ENCODE data around the gene MTURN. TPM values are rescaled to one million over a fixed set of nuclear protein-coding genes. Genes with fewer than 3 reads are reported as not detected.

MTURN gene
- total RNA-seq, 1 donor from 2014 or later: 21.3 TPM

DNA sequence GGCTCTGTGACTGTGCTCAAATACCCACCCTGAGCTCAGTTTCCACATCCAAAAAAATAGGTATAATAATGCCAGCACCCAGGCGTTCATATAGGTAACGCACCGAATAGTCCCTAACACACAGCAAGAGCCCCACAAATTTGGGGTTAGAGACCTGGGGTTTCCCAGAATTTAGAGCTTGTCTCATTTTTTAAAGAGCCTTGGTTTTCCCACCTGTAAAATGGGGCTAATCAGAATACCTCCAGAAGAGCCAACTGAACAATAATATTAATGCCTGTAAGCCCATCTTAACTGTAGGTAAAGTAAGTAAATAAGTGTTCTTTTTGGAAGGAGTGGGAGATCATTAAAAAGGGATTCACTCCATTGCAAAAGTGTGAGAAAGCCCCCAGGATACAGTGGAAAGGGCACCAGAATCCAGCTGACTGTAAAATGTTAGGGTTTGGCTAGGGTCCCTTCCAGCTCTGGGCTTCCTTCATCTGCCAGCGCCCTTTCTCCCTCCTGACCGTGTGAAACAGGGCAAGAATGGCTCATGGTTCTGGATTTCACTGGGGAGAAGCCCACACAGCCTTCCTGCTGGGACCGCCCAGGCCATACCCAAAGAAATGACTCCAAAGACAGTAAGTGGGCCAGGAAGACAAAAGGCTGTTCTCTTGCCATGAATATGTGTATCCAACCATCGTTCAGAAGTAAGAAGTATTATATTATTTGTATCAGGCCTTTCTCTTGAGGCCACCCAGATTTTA is 2.1 kb downstream of the MTURN start:
- H3K27ac ChIP-seq (replicated peaks): no peak overlapping the region
- intact Hi-C loops (cut with micrococcal nuclease): no loop called here
- no peaks in the 10 kb centered on the region for H3K27me3 ChIP-seq (ENCODE audit: low read depth)
- no peaks in the 10 kb centered on the region for H3K36me3 ChIP-seq
- H3K4me1 ChIP-seq: peaks cover 51% of the 10 kb centered on the region
- no peak for DNase-seq
- peak overlapping the region; percentile 98 for H3K4me3 ChIP-seq
- no peaks in the 10 kb centered on the region for H3K9me3 ChIP-seq (replicated peaks)
- TF ChIP-seq, protein P1, sequence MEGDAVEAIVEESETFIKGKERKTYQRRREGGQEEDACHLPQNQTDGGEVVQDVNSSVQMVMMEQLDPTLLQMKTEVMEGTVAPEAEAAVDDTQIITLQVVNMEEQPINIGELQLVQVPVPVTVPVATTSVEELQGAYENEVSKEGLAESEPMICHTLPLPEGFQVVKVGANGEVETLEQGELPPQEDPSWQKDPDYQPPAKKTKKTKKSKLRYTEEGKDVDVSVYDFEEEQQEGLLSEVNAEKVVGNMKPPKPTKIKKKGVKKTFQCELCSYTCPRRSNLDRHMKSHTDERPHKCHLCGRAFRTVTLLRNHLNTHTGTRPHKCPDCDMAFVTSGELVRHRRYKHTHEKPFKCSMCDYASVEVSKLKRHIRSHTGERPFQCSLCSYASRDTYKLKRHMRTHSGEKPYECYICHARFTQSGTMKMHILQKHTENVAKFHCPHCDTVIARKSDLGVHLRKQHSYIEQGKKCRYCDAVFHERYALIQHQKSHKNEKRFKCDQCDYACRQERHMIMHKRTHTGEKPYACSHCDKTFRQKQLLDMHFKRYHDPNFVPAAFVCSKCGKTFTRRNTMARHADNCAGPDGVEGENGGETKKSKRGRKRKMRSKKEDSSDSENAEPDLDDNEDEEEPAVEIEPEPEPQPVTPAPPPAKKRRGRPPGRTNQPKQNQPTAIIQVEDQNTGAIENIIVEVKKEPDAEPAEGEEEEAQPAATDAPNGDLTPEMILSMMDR (IDR thresholded peaks at IDR 0.05; ENCODE audit: borderline replicate concordance): no peak

GRCh38 chr7:30139836-30140384 is 5.1 kb downstream of the MTURN start:
- Histone ChIP-seq H3K36me3 (no peaks in the 10 kb centered on the region), H3K4me3 (no peak overlapping the region), H3K27me3 (ENCODE audit: low read depth) (no peaks in the 10 kb centered on the region), H3K27ac (replicated peaks) (peak overlapping the region; percentile 0), H3K9me3 (replicated peaks) (no peaks in the 10 kb centered on the region), H3K4me1 (peaks cover 64% of the 10 kb centered on the region)
- intact Hi-C loops (cut with micrococcal nuclease): no loop called here
- no peak for DNase-seq
- TF ChIP-seq, protein P1 (IDR thresholded peaks at IDR 0.05; ENCODE audit: borderline replicate concordance): no peak

DNA sequence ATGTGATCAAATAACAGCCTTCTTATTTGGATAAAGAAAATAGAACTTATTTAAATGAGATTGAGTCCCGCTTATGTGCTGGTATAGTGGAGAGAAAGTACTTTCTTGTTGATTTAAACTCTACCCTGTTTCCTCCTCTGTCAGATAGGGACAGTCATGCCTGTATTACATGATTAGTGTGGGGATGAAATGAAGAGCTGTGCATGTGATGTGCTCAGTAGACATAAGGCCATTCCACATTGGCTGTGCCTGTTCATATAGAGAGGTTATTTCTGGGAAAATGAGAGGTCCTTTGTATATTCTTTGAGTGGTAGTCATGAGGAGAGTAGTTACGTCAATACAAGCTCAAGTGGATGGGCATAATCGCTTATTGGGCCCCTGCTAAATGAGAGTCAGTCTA is 5.7 kb downstream of the MTURN start:
- Histone ChIP-seq H3K27ac (replicated peaks) (no peak overlapping the region), H3K4me3 (no peak overlapping the region), H3K27me3 (ENCODE audit: low read depth) (no peaks in the 10 kb centered on the region), H3K4me1 (peaks cover 68% of the 10 kb centered on the region), H3K36me3 (no peaks in the 10 kb centered on the region), H3K9me3 (replicated peaks) (no peaks in the 10 kb centered on the region)
- intact Hi-C loops (cut with micrococcal nuclease): no loop called here
- DNase-seq: no peak
- TF ChIP-seq, protein P1 (IDR thresholded peaks at IDR 0.05; ENCODE audit: borderline replicate concordance): no peak

DNA sequence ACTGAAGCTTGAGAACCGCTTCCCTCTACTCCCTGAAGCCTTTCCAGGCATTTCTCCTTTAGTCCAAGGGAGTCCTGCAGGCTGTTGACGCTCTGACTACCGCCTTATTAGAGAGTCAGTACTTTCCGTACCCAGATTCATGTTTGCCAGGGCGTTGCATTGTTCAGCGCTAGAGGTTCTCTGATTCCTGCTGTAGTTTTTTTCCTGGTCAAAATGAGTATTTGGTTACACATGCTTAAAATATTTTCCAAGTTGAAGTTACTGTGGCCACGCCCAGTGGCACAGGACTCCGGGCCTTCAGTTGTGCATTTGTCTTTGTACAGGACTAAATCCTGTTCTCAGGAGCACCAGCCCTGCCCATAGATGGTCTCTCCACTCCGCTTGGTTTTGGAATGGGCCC is 7.9 kb downstream of the MTURN start:
- Histone ChIP-seq H3K27ac (replicated peaks) (peak overlapping the region; percentile 69), H3K4me1 (peaks cover 64% of the 10 kb centered on the region), H3K36me3 (no peaks in the 10 kb centered on the region), H3K27me3 (ENCODE audit: low read depth) (no peaks in the 10 kb centered on the region), H3K9me3 (replicated peaks) (no peaks in the 10 kb centered on the region), H3K4me3 (no peak overlapping the region)
- intact Hi-C loops (cut with micrococcal nuclease): no loop called here
- TF ChIP-seq, protein P1 (IDR thresholded peaks at IDR 0.05; ENCODE audit: borderline replicate concordance): no peak
- no peak for DNase-seq

DNA sequence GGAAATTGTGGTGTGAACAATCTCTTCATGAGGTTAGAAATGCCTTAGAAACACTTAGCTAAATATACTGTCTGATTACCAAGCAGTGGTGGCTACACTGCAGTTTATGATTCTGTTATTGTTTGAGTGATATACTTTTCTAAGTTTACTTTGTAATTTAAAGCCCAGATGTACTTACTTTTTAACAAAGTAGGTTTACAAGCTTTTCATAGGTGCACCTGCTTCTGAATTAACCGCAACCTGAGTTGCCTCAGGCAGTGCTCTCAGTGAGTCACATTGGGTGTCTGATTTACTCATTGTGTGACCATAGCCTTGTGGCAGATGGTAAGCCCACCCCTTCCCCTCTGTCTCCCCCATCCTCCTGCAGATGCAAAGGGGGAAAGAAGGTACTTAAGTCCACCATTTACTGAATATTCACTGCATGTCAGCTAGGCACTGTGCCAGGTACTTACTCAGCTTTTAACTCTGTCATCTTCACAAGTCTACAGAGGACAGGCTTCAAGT is 9.0 kb downstream of the MTURN start:
- DNase-seq: no peak
- Histone ChIP-seq H3K36me3 (no peaks in the 10 kb centered on the region), H3K4me3 (no peak overlapping the region), H3K4me1 (peaks cover 58% of the 10 kb centered on the region), H3K9me3 (replicated peaks) (no peaks in the 10 kb centered on the region), H3K27ac (replicated peaks) (no peak overlapping the region), H3K27me3 (ENCODE audit: low read depth) (no peaks in the 10 kb centered on the region)
- TF ChIP-seq, protein P1 (IDR thresholded peaks at IDR 0.05; ENCODE audit: borderline replicate concordance): no peak
- intact Hi-C loops (cut with micrococcal nuclease): no loop called here
